ENCODE results near the gene GRK5. TPM values are rescaled to one million over a fixed set of nuclear protein-coding genes. Genes with fewer than 3 reads are reported as not detected.

GRK5 gene
- total RNA-seq, 4 donors from 2014 or later, result 9.2 to 27.3 (median 15.0) TPM

DNA sequence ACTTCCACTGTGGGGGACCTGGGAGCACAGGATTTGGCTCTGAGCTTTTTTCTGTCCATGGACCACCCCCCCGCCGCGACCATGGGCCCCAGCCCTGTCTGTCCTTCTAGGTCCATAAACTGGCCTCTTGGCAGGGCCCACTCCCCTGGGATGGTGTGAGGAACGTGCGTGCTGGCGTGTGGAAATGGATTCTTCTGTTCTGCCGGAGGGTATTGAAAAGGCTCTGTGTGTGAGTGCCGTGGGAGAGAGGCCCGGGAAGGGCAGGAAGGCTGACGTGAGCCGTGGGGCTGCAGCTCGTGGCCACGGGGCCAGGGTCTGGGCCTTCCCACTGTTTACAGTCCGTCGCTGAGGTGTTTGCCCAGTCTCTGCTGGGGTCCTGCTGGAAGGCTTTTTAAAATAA, 123.7 kb downstream of the GRK5 start:
- H3K36me3 ChIP-seq, result no peaks in the 10 kb centered on the region
- H3K27ac ChIP-seq, result no peak overlapping the region
- TF ChIP-seq POLR2A (IDR thresholded peaks at IDR 0.05), result no peak
- TF ChIP-seq, protein P1, sequence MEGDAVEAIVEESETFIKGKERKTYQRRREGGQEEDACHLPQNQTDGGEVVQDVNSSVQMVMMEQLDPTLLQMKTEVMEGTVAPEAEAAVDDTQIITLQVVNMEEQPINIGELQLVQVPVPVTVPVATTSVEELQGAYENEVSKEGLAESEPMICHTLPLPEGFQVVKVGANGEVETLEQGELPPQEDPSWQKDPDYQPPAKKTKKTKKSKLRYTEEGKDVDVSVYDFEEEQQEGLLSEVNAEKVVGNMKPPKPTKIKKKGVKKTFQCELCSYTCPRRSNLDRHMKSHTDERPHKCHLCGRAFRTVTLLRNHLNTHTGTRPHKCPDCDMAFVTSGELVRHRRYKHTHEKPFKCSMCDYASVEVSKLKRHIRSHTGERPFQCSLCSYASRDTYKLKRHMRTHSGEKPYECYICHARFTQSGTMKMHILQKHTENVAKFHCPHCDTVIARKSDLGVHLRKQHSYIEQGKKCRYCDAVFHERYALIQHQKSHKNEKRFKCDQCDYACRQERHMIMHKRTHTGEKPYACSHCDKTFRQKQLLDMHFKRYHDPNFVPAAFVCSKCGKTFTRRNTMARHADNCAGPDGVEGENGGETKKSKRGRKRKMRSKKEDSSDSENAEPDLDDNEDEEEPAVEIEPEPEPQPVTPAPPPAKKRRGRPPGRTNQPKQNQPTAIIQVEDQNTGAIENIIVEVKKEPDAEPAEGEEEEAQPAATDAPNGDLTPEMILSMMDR (IDR thresholded peaks at IDR 0.05), result no peak
- H3K4me1 ChIP-seq, result peaks cover 10 to 24% of the 10 kb centered on the region in 2 donors
- no peak for DNase-seq
- no peak overlapping the region for H3K4me3 ChIP-seq (replicated peaks in 1 of 3)
- H3K27me3 ChIP-seq, result no peaks in the 10 kb centered on the region
- intact Hi-C loops (cut with DNase I), result no loop called here
- H3K9me3 ChIP-seq, result no peaks in the 10 kb centered on the region
- 68 to 70% methylated on average over 15 of the region's 15 CpGs for WGBS, 2 donors

DNA sequence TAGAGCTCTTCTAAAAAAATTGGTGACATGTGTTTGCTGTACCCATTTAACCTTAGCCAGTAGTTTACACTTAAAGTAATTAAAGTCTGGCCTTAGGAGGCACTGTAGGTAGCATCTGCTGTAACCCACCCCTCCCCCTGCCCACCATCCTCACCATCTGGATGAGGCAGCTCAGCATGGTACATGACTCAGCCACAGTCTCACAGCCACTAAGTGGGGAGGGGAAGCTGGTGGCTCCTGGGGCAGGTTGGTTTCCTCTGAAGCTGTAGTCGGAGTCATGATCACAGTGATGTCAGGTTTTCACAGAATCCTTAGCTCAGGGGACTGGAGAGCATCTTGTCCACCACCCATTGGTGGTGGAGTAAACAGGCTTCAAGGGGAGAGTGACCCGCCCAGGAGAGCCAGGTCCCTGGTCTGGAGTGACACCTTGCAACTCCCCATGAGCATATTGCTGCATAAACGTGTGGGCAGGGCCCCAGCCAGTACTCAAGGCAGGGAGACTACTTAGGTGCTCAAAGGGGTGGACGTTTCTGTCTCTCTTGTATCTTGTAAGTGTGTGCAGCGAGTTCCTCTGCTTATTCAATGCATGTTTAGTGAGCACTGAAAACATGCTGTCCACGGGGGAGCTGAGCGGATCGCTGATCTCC, 125.9 kb downstream of the GRK5 start:
- no peak overlapping the region for H3K27ac ChIP-seq
- 56 to 68% methylated on average over 8 of the region's 8 CpGs for WGBS, 2 donors
- DNase-seq, result no peak
- no peaks in the 10 kb centered on the region for H3K9me3 ChIP-seq
- no peaks in the 10 kb centered on the region for H3K27me3 ChIP-seq
- no peak for TF ChIP-seq POLR2A (IDR thresholded peaks at IDR 0.05)
- TF ChIP-seq, protein P1 (IDR thresholded peaks at IDR 0.05), result no peak
- no peaks in the 10 kb centered on the region for H3K36me3 ChIP-seq
- intact Hi-C loops (cut with DNase I), result no loop called here
- H3K4me1 ChIP-seq, result peaks cover 10 to 24% of the 10 kb centered on the region in 2 donors
- no peak overlapping the region for H3K4me3 ChIP-seq (replicated peaks in 1 of 3)

DNA sequence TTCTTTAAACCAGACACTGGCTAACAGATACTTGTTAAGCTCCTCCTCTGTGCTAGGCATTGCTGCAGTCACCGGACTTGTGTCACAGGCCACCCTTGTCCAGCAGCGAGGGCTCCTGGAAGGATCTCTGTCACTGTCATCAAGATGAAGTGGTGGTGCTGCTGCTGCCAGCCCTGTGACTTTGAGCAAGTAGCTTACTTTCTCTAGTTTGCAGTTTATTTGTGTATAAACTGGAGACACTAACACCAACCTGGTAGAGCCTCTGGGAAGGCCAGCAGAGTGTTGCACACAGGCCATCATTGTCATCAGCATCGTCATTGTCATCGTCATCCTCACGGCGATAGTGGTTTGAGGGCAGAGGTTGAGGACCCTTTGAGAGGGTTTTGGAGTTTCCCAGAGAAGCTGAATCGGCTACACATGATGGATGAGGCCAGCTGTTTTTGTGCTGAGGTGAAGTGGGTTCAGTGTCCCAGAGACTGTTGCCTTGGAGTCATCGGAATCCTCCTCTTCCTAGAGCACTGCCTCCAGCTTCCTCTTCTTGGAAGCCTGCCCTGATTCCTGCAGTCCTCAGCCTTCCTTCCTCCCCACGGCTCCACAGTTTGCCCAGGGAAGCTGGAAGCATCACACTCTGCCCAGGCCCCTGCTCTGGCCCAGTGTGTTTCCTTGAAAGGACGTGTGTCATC, 128.4 kb downstream of the GRK5 start:
- WGBS, 2 donors, result 65 to 81% methylated on average over 9 to 10 of the region's 10 CpGs
- Histone ChIP-seq H3K4me3 (replicated peaks in 1 of 3) (no peak overlapping the region), H3K36me3 (no peaks in the 10 kb centered on the region), H3K27ac (peak overlapping the region in 1 of 3 donors; percentile 54), H3K27me3 (no peaks in the 10 kb centered on the region), H3K9me3 (no peaks in the 10 kb centered on the region), H3K4me1 (peaks cover 10 to 37% of the 10 kb centered on the region in 2 donors)
- intact Hi-C loops (cut with DNase I), result no loop called here
- TF ChIP-seq, protein P1 (IDR thresholded peaks at IDR 0.05), result no peak
- TF ChIP-seq POLR2A (IDR thresholded peaks at IDR 0.05), result no peak
- no peak for DNase-seq

DNA sequence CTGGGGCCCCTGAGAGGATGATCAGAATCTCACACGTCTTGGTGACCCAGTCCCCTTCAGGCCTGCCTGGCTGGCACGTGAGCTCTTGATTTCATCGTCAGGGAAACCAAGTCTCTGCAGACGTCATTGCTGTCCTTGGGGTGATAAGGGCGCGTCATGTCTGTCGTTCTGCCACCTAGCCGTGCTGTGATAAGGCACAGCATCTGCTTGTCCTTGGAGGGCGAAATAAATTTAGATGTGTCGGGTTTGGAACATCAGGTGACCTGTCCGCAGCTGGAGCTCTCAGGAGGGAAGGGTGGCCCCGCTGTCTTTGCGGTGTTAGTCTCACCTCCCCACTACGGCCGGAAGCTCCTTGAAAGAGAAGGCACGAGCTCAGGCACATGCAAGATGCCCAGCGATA, 129.2 kb downstream of the GRK5 start:
- H3K27me3 ChIP-seq, result no peaks in the 10 kb centered on the region
- 87 to 96% methylated on average over 10 to 17 of the region's 17 CpGs for WGBS, 2 donors
- TF ChIP-seq POLR2A (IDR thresholded peaks at IDR 0.05), result no peak
- TF ChIP-seq, protein P1 (IDR thresholded peaks at IDR 0.05), result no peak
- H3K27ac ChIP-seq, result no peak overlapping the region
- H3K4me1 ChIP-seq, result peaks cover 15 to 45% of the 10 kb centered on the region in 2 donors
- intact Hi-C loops (cut with DNase I), result no loop called here
- no peak for DNase-seq
- no peaks in the 10 kb centered on the region for H3K9me3 ChIP-seq
- H3K4me3 ChIP-seq (replicated peaks in 1 of 3), result no peak overlapping the region
- H3K36me3 ChIP-seq, result no peaks in the 10 kb centered on the region

DNA sequence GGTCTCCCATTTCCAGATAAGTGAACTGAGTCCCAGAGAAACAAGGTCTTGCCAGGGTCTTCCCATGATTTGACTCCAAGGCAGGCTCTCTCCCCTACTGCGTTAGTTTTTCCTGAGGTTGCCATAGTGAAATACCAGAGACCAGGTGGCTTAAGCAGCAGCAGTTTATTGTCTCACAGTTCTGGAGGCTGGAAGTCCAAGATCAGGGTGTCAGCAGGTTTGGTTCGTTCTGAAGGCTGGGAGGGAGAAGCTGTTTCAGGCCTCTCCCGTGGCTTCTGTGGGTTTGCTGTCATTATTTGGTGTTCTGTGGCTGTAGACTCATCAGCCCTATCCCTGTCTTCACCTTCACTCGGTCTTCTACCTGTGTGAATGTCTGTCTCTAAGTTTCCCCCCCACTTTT, 129.9 kb downstream of the GRK5 start:
- no peak for TF ChIP-seq POLR2A (IDR thresholded peaks at IDR 0.05)
- TF ChIP-seq, protein P1 (IDR thresholded peaks at IDR 0.05), result no peak
- 80 to 81% methylated on average over 4 of the region's 4 CpGs for WGBS, 2 donors
- no peak for DNase-seq
- peaks cover 16 to 49% of the 10 kb centered on the region in 2 donors for H3K4me1 ChIP-seq
- no peaks in the 10 kb centered on the region for H3K36me3 ChIP-seq
- H3K4me3 ChIP-seq (replicated peaks in 1 of 3), result no peak overlapping the region
- no peaks in the 10 kb centered on the region for H3K27me3 ChIP-seq
- no peak overlapping the region for H3K27ac ChIP-seq
- no peaks in the 10 kb centered on the region for H3K9me3 ChIP-seq
- intact Hi-C loops (cut with DNase I), result no loop called here

All from thyroid gland (tissue), 4 donors.